HG02973 (cell line): Measurements from ENCODE around the gene ARL15.
"Not testable (repeated sequence)": the region's sequence is repeated elsewhere in the genome, so short reads cannot be mapped to it uniquely, and the experiment has no call there.

ENCODE experiments used
- ATAC-seq: cut with Tn5 transposase; IDR thresholded peaks from one replicate; pipeline ENCODE4 v1.9.1; 2021; ENCODE audit warnings: moderate library complexity; ENCODE audit not compliant: unreplicated experiment

ARL15 gene

GRCh38 chr5:54000011-54000410 lies 310.4 kb downstream of the ARL15 start:
- no peak for ATAC-seq

- no peak for ATAC-seq
Measured at GRCh38 chr5:53997736-53998627, 312.4 kb downstream of the ARL15 start.

- no peak for ATAC-seq
Measured at GRCh38 chr5:53996008-53996407, 314.4 kb downstream of the ARL15 start.

GRCh38 chr5:53994148-53994547 lies 316.2 kb downstream of the ARL15 start:
- ATAC-seq: no peak

GRCh38 chr5:53991942-53992341 lies 318.4 kb downstream of the ARL15 start:
- no peak for ATAC-seq

GRCh38 chr5:53987101-53987500 lies 323.3 kb downstream of the ARL15 start:
- ATAC-seq: no peak

- no peak for ATAC-seq
Measured at GRCh38 chr5:53985796-53986195, 324.6 kb downstream of the ARL15 start.

- no peak for ATAC-seq
Measured at GRCh38 chr5:53984971-53985370, 325.4 kb downstream of the ARL15 start.

GRCh38 chr5:53983568-53984460 lies 326.6 kb downstream of the ARL15 start:
- no peak for ATAC-seq

GRCh38 chr5:53982319-53982718 lies 328.1 kb downstream of the ARL15 start:
- not testable (repeated sequence) for ATAC-seq

GRCh38 chr5:53980061-53980460 lies 330.3 kb downstream of the ARL15 start:
- ATAC-seq: no peak

GRCh38 chr5:53974021-53974420 lies 336.4 kb downstream of the ARL15 start:
- no peak for ATAC-seq

GRCh38 chr5:53972314-53972713 lies 338.1 kb downstream of the ARL15 start:
- ATAC-seq: no peak

GRCh38 chr5:53971551-53971950 lies 338.8 kb downstream of the ARL15 start:
- ATAC-seq: no peak

GRCh38 chr5:53971131-53971530 lies 339.2 kb downstream of the ARL15 start:
- ATAC-seq: no peak

- ATAC-seq: no peak
Measured at GRCh38 chr5:53970475-53970874, 339.9 kb downstream of the ARL15 start.

GRCh38 chr5:53969176-53969730 lies 341.1 kb downstream of the ARL15 start:
- ATAC-seq: no peak

GRCh38 chr5:53965459-53965858 lies 344.9 kb downstream of the ARL15 start:
- ATAC-seq: no peak

- ATAC-seq: no peak
Measured at GRCh38 chr5:53963958-53964357, 346.4 kb downstream of the ARL15 start.

GRCh38 chr5:53962306-53962705 lies 348.1 kb downstream of the ARL15 start:
- ATAC-seq: no peak

- no peak for ATAC-seq
Measured at GRCh38 chr5:53956632-53957031, 353.7 kb downstream of the ARL15 start.
